Measurements from ENCODE around the gene AKAP3. TPM values are rescaled to one million over a fixed set of nuclear protein-coding genes. Genes with fewer than 3 reads are reported as not detected.

Gene AKAP3
- total and polyA plus RNA-seq, 7 donors, result 0.07 to 8.4 (median 1.4) TPM

DNA sequence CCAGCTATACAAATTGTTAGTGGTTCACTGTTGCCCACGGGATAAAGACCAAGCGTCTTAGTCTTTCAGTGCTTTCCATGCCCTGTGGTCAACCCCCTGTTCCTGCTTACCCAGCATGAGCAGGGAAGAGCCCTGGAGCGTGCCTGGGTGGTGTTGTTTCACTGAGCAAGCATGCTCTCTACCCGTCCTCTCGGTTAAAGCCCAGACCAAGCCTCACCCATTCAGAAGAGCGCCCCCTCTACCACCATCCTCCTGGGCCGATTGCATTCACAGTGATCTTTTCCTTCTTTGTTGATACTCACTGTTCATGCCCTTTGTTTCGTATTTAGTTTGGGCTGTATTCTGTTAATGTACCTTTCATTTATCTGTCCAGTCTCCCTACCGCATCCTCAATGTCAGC is 61.7 kb downstream of the AKAP3 start:
- ATAC-seq (no peak), DNase-seq (no peak)
- H3K4me1 ChIP-seq, result no peaks in the 10 kb centered on the region
- H3K4me3 ChIP-seq, result no peak overlapping the region
- TF ChIP-seq, protein P1, sequence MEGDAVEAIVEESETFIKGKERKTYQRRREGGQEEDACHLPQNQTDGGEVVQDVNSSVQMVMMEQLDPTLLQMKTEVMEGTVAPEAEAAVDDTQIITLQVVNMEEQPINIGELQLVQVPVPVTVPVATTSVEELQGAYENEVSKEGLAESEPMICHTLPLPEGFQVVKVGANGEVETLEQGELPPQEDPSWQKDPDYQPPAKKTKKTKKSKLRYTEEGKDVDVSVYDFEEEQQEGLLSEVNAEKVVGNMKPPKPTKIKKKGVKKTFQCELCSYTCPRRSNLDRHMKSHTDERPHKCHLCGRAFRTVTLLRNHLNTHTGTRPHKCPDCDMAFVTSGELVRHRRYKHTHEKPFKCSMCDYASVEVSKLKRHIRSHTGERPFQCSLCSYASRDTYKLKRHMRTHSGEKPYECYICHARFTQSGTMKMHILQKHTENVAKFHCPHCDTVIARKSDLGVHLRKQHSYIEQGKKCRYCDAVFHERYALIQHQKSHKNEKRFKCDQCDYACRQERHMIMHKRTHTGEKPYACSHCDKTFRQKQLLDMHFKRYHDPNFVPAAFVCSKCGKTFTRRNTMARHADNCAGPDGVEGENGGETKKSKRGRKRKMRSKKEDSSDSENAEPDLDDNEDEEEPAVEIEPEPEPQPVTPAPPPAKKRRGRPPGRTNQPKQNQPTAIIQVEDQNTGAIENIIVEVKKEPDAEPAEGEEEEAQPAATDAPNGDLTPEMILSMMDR (IDR thresholded peaks at IDR 0.05), result no peak
- intact Hi-C loops (cut with DNase I), result loop anchor here in 1 of 2 donors (10.0 kb wide), 1 partner anchor 168 kb away; no protein-coding TSS in a partner anchor
- peaks cover 0 to 8% (median 2%) of the 10 kb centered on the region in 3 donors for H3K27me3 ChIP-seq (ENCODE audit: insufficient read depth in 3 of 3, low read length in 2 of 3)
- no peaks in the 10 kb centered on the region for H3K9me3 ChIP-seq
- no peaks in the 10 kb centered on the region for H3K36me3 ChIP-seq (ENCODE audit: insufficient read depth in 1 of 2, low read depth in 1 of 2)
- 63 to 72% (median 70%) methylated on average over 9 of the region's 9 CpGs for WGBS, 3 donors
- H3K27ac ChIP-seq, result no peak overlapping the region

DNA sequence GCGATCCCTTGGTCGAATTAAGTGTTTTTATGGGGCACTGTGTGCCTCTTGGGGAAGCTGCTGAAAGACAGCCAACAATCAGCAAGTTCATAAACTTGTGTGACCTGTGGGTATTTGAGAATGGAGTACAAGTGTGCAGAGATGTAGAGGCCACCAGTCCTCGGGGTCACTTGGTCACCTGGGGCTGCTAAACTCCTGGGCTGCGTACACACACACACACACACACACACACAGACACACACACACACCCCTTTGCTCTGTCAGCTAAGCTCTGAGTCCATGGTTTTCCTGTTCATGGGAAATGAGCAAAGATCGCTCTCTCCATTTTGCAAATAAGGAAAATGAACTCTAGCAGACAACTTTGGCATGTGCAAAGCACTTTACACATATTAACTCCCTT is 62.4 kb downstream of the AKAP3 start:
- intact Hi-C loops (cut with DNase I), result loop anchor here in 1 of 2 donors (10.0 kb wide), 1 partner anchor 168 kb away; no protein-coding TSS in a partner anchor
- ATAC-seq (no peak), DNase-seq (no peak)
- Histone ChIP-seq H3K36me3 (ENCODE audit: insufficient read depth in 1 of 2, low read depth in 1 of 2) (no peaks in the 10 kb centered on the region), H3K4me3 (no peak overlapping the region), H3K27ac (no peak overlapping the region), H3K4me1 (no peaks in the 10 kb centered on the region), H3K27me3 (ENCODE audit: insufficient read depth in 3 of 3, low read length in 2 of 3) (peaks cover 0 to 8% (median 2%) of the 10 kb centered on the region in 3 donors), H3K9me3 (no peaks in the 10 kb centered on the region)
- TF ChIP-seq, protein P1 (IDR thresholded peaks at IDR 0.05), result no peak
- WGBS, 3 donors, result 32 to 40% (median 38%) methylated on average over 5 of the region's 5 CpGs

DNA sequence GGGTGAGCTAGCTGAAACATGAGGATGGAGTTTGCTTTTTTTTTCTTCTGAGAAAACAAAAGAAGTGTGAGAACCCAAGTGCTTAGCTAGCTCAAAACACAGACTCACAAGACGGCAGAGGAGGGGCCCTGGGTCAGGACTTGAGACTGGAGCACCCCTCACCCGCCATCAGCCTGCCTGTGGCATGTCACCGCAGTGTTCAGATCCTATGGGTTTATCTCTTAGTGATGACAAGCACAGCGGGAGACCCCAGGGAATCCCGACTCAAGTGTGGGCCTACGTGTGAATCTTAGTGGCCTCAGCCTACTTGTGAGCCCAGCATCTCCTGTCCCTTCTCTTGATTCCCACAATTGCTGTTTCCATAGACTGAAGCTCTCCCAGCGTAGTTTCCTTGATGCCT is 64.0 kb downstream of the AKAP3 start:
- WGBS, 3 donors, result 76 to 83% (median 81%) methylated on average over 7 of the region's 7 CpGs
- no peak overlapping the region for H3K27ac ChIP-seq
- intact Hi-C loops (cut with DNase I), result loop anchor here in 1 of 2 donors (10.0 kb wide), 1 partner anchor 170 kb away; no protein-coding TSS in a partner anchor
- no peaks in the 10 kb centered on the region for H3K4me1 ChIP-seq
- DNase-seq (no peak), ATAC-seq (no peak)
- peaks cover 0 to 8% (median 2%) of the 10 kb centered on the region in 3 donors for H3K27me3 ChIP-seq (ENCODE audit: insufficient read depth in 3 of 3, low read length in 2 of 3)
- no peaks in the 10 kb centered on the region for H3K9me3 ChIP-seq
- no peak overlapping the region for H3K4me3 ChIP-seq
- no peaks in the 10 kb centered on the region for H3K36me3 ChIP-seq (ENCODE audit: insufficient read depth in 1 of 2, low read depth in 1 of 2)
- TF ChIP-seq, protein P1 (IDR thresholded peaks at IDR 0.05), result no peak

- TF ChIP-seq, protein P1 (IDR thresholded peaks at IDR 0.05), result no peak
- intact Hi-C loops (cut with DNase I), result loop anchor here in 1 of 2 donors (10.0 kb wide), 1 partner anchor 171 kb away; no protein-coding TSS in a partner anchor
- WGBS, 3 donors, result 78 to 91% (median 79%) methylated on average over 4 to 6 of the region's 6 CpGs
- Histone ChIP-seq H3K36me3 (ENCODE audit: insufficient read depth in 1 of 2, low read depth in 1 of 2) (no peaks in the 10 kb centered on the region), H3K4me3 (no peak overlapping the region), H3K27me3 (ENCODE audit: insufficient read depth in 3 of 3, low read length in 2 of 3) (peaks cover 0 to 8% (median 2%) of the 10 kb centered on the region in 3 donors), H3K27ac (no peak overlapping the region), H3K4me1 (no peaks in the 10 kb centered on the region), H3K9me3 (no peaks in the 10 kb centered on the region)
- ATAC-seq (no peak), DNase-seq (no peak)
Measured at GRCh38 chr12:4584281-4584680, 64.6 kb downstream of the AKAP3 start.

DNA sequence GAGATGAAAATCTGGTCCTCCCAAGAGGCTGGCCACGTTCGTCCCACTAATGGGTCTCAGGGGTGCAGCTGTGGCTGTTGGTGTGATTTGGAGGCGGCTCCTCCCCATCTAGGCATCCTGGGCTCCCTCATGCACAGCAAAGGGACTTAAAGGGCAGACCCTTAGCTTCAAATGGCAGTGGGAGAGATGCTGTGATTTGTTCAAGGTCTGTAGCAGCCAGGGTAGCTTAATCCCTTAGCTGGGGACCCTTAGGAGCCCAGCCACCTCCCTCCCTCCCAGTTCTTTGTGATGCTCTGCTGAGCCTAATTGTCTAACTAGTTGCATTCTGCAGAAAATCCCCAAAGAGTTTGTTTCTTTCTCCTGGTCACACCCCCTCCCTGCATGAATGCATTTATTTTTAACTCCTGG is 68.6 kb downstream of the AKAP3 start:
- no peak overlapping the region for H3K27ac ChIP-seq
- peaks cover 0 to 4% (median 2%) of the 10 kb centered on the region in 3 donors for H3K27me3 ChIP-seq (ENCODE audit: insufficient read depth in 3 of 3, low read length in 2 of 3)
- H3K4me3 ChIP-seq, result no peak overlapping the region
- intact Hi-C loops (cut with DNase I), result loop anchor here in 1 of 2 donors (10.0 kb wide), 1 partner anchor 175 kb away; no protein-coding TSS in a partner anchor
- TF ChIP-seq, protein P1 (IDR thresholded peaks at IDR 0.05), result no peak
- DNase-seq (no peak), ATAC-seq (no peak)
- no peaks in the 10 kb centered on the region for H3K9me3 ChIP-seq
- H3K36me3 ChIP-seq (ENCODE audit: insufficient read depth in 1 of 2, low read depth in 1 of 2), result no peaks in the 10 kb centered on the region
- no peaks in the 10 kb centered on the region for H3K4me1 ChIP-seq
- 33 to 47% (median 38%) methylated on average over 3 of the region's 3 CpGs for WGBS, 3 donors
